Esophagus muscularis mucosa (tissue), 4 donors: ENCODE data around the gene CNR2. TPM values are rescaled to one million over a fixed set of nuclear protein-coding genes. Genes with fewer than 3 reads are reported as not detected.

Experiments used
- DNase-seq: peaks from one replicate; pipeline ENCODE4 v3.0.0-alpha.2; 2017; ENCODE audit errors: extremely low spot score
- H3K27ac ChIP-seq, 4 donors: fragments of 200-600 bp; sonication (generic); replicated peaks in 1 of 4; 1 replicate in 3 of 4; 2 replicates in 1 of 4; pipeline ENCODE4 v1.5.1; 2016 to 2019; ENCODE audit warnings: mild to moderate bottlenecking in 1 of 4
- H3K27me3 ChIP-seq, 4 donors: fragments of 200-600 bp; sonication (generic); one replicate each; pipeline versions ENCODE4 v1.5.1 to v1.6.0; 2016 to 2019
- H3K36me3 ChIP-seq, 4 donors: fragments of 200-600 bp; sonication (generic); one replicate each; pipeline ENCODE4 v1.5.1; 2016 to 2019
- H3K4me1 ChIP-seq, 4 donors: fragments of 200-600 bp; sonication (generic); one replicate each; pipeline ENCODE4 v1.5.1; 2016 to 2019
- H3K4me3 ChIP-seq, 4 donors: fragments of 200-600 bp; sonication (generic); 1 replicate in 2 of 4; 2 replicates in 2 of 4; pipeline ENCODE4 v1.5.1; 2016 to 2019; ENCODE audit warnings: mild to moderate bottlenecking in 4 of 4, moderate library complexity in 1 of 4
- H3K9me3 ChIP-seq, 4 donors: fragments of 200-600 bp; sonication (generic); 1 replicate in 3 of 4; 2 replicates in 1 of 4; pipeline ENCODE4 v1.5.1; 2016 to 2019
- CTCF ChIP-seq, 3 experiments: fragments of 200-600 bp in 2 of 3; fragments of 450-650 bp in 1 of 3; sonication (generic) in 2 of 3; IDR thresholded peaks; one replicate each; pipeline ENCODE4 v1.5.1; 2017 to 2019; ENCODE audit warnings: antibody characterized with exemption in 3 of 3, mild to moderate bottlenecking in 2 of 3, moderate library complexity in 1 of 3
- EP300 ChIP-seq: sonication (generic); formaldehyde crosslinking; IDR thresholded peaks from one replicate; pipeline ENCODE4 v1.6.1; 2017; ENCODE audit warnings: antibody characterized with exemption
- POLR2A ChIP-seq: fragments of 450-650 bp; IDR thresholded peaks from one replicate; pipeline ENCODE4 v1.6.1; 2017; ENCODE audit warnings: antibody characterized with exemption, moderate library complexity, mild to moderate bottlenecking, low read depth
- POLR2AphosphoS5 ChIP-seq, 2 donors: sonication (generic); formaldehyde crosslinking; IDR thresholded peaks; one replicate each; pipeline ENCODE4 v1.6.1; 2017; ENCODE audit warnings: antibody characterized with exemption in 2 of 2
- WGBS: methylation state at CpG from one replicate; pipeline ENCODE4 v1.1.5; 2018; 5-methylcytosine and 5-hydroxymethylcytosine counted together
- intact Hi-C: fragments of 100-400 bp; cut with DNase I; formaldehyde crosslinking; loops from one replicate; pipeline ENCODE4 v1.15.1; 2023
- total RNA-seq, 4 donors: library from RNA; depleted of rRNA; stranded (reverse); fragments of >200 nt; gene quantifications; one replicate each; pipeline versions ENCODE4 v1.1.0 to v1.2.1, GENCODE V29; 2016

The CNR2 gene
- total RNA-seq, 4 donors from 2014 or later = 0.17 TPM; not detected in 3

- peaks cover 3 to 15% (median 11%) of the 10 kb centered on the region in 4 donors for H3K4me1 ChIP-seq
- H3K27ac ChIP-seq = peak overlapping the region; percentile 57 to 77 (median 64)
- H3K4me3 ChIP-seq = peak overlapping the region in 3 of 4 donors; percentile 2 to 24 (median 12)
- 42% methylated on average over 11 of the region's 11 CpGs for WGBS
- no peaks in the 10 kb centered on the region for H3K36me3 ChIP-seq
- H3K27me3 ChIP-seq = no peaks in the 10 kb centered on the region
- DNase-seq = no peak
- TF ChIP-seq POLR2AphosphoS5 (IDR thresholded peaks at IDR 0.05) = peak in 1 of 2 donors; percentile 44
- TF ChIP-seq EP300 = no peak
- intact Hi-C loops = no loop called here
- no peaks in the 10 kb centered on the region for H3K9me3 ChIP-seq
These were observed 17.8 kb upstream of the CNR2 start for GRCh38 chr1:23930861-23931490.

- no peak for DNase-seq
- H3K4me3 ChIP-seq = no peak overlapping the region
- 91% methylated on average over 5 of the region's 5 CpGs for whole genome bisulfite sequencing
- intact Hi-C loops = no loop called here
- no peaks in the 10 kb centered on the region for H3K27me3 ChIP-seq
- no peaks in the 10 kb centered on the region for H3K9me3 ChIP-seq
- H3K36me3 ChIP-seq = no peaks in the 10 kb centered on the region
- H3K4me1 ChIP-seq = peaks cover 3 to 15% (median 11%) of the 10 kb centered on the region in 4 donors
- H3K27ac ChIP-seq = peak overlapping the region in 3 of 4 donors; percentile 57 to 77 (median 69)
- TF ChIP-seq POLR2AphosphoS5 (IDR thresholded peaks at IDR 0.05) (no peak), POLR2A (no peak), CTCF (IDR thresholded peaks at IDR 0.05) (no peak), EP300 (no peak)
These were observed 17.1 kb upstream of the CNR2 start for GRCh38 chr1:23930270-23930669.

- TF ChIP-seq CTCF (IDR thresholded peaks at IDR 0.05) = no peak
- TF ChIP-seq POLR2A = no peak
- no peak for TF ChIP-seq EP300
- no peak for TF ChIP-seq POLR2AphosphoS5 (IDR thresholded peaks at IDR 0.05)
- H3K9me3 ChIP-seq = no peaks in the 10 kb centered on the region
- DNase-seq = no peak
- peaks cover 3 to 15% (median 11%) of the 10 kb centered on the region in 4 donors for H3K4me1 ChIP-seq
- intact Hi-C loops = no loop called here
- no peaks in the 10 kb centered on the region for H3K27me3 ChIP-seq
- H3K4me3 ChIP-seq = no peak overlapping the region
- H3K36me3 ChIP-seq = no peaks in the 10 kb centered on the region
- no peak overlapping the region for H3K27ac ChIP-seq
- 92% methylated on average over 4 of the region's 4 CpGs for WGBS
These were observed 15.6 kb upstream of the CNR2 start for GRCh38 chr1:23928789-23929188.

GRCh38 chr1:23927097-23927496 is 13.9 kb upstream of the CNR2 start:
- intact Hi-C loops = no loop called here
- 56% methylated on average over 1 of the region's 1 CpG for WGBS

GRCh38 chr1:23925279-23925678 is 12.1 kb upstream of the CNR2 start:
- Histone ChIP-seq H3K9me3 (no peaks in the 10 kb centered on the region), H3K36me3 (no peaks in the 10 kb centered on the region), H3K27me3 (no peaks in the 10 kb centered on the region), H3K4me3 (no peak overlapping the region), H3K27ac (no peak overlapping the region), H3K4me1 (peaks cover 7 to 10% (median 9%) of the 10 kb centered on the region in 4 donors)
- intact Hi-C loops = no loop called here
- TF ChIP-seq CTCF (IDR thresholded peaks at IDR 0.05) (no peak), POLR2A (no peak), EP300 (no peak), POLR2AphosphoS5 (IDR thresholded peaks at IDR 0.05) (no peak)
- 88% methylated on average over 3 of the region's 3 CpGs for whole genome bisulfite sequencing
- no peak for DNase-seq

More at GRCh38 chr1:23927097-23927496, 13.9 kb upstream of the CNR2 start:
- H3K4me3 ChIP-seq = no peak overlapping the region
- H3K27me3 ChIP-seq = no peaks in the 10 kb centered on the region
- no peak for TF ChIP-seq EP300
- DNase-seq = no peak
- H3K4me1 ChIP-seq = peaks cover 3 to 15% (median 11%) of the 10 kb centered on the region in 4 donors
- no peaks in the 10 kb centered on the region for H3K9me3 ChIP-seq
- no peak overlapping the region for H3K27ac ChIP-seq
- H3K36me3 ChIP-seq = no peaks in the 10 kb centered on the region
